ENCODE measurements around the gene TBC1D14.

Gene TBC1D14

GRCh38 chr4:7042503-7043283, 133.1 kb downstream of the TBC1D14 start:
- DNase-seq (ENCODE audit: low read depth, low spot score), result peak; percentile 95

GRCh38 chr4:7043284-7044136, 133.9 kb downstream of the TBC1D14 start, which contains the start of gene TADA2B:
Gene TADA2B, plus strand, starts transcription at chr4:7043372. Its CDS starts 208 bp downstream, at chr4:7043580.
- DNase-seq (ENCODE audit: low read depth, low spot score), result no peak

GRCh38 chr4:7044137-7044930, 134.7 kb downstream of the TBC1D14 start:
- no peak for DNase-seq (ENCODE audit: low read depth, low spot score)

- DNase-seq (ENCODE audit: low read depth, low spot score), result no peak
Observed at GRCh38 chr4:7045553-7045952, 135.9 kb downstream of the TBC1D14 start.

- DNase-seq (ENCODE audit: low read depth, low spot score), result no peak
Observed at GRCh38 chr4:7045961-7046921, 136.6 kb downstream of the TBC1D14 start.

- DNase-seq (ENCODE audit: low read depth, low spot score), result no peak
Observed at GRCh38 chr4:7046971-7047370, 137.3 kb downstream of the TBC1D14 start.

- no peak for DNase-seq (ENCODE audit: low read depth, low spot score)
Observed at GRCh38 chr4:7048642-7049041, 139.0 kb downstream of the TBC1D14 start.

GRCh38 chr4:7049295-7049694, 139.7 kb downstream of the TBC1D14 start:
- DNase-seq (ENCODE audit: low read depth, low spot score), result no peak

- DNase-seq (ENCODE audit: low read depth, low spot score), result no peak
Observed at GRCh38 chr4:7049739-7050138, 140.1 kb downstream of the TBC1D14 start.

- DNase-seq (ENCODE audit: low read depth, low spot score), result no peak
Observed at GRCh38 chr4:7050481-7051143, 141.0 kb downstream of the TBC1D14 start.

GRCh38 chr4:7051144-7051495, 141.5 kb downstream of the TBC1D14 start:
- no peak for DNase-seq (ENCODE audit: low read depth, low spot score)

- DNase-seq (ENCODE audit: low read depth, low spot score), result no peak
Observed at GRCh38 chr4:7051905-7052304, 142.3 kb downstream of the TBC1D14 start.

GRCh38 chr4:7052313-7052712, 142.7 kb downstream of the TBC1D14 start:
- no peak for DNase-seq (ENCODE audit: low read depth, low spot score)

- no peak for DNase-seq (ENCODE audit: low read depth, low spot score)
Observed at GRCh38 chr4:7052923-7053715, 143.5 kb downstream of the TBC1D14 start.

- no peak for DNase-seq (ENCODE audit: low read depth, low spot score)
Observed at GRCh38 chr4:7054106-7054880, 144.7 kb downstream of the TBC1D14 start.

GRCh38 chr4:7055111-7055989, 145.7 kb downstream of the TBC1D14 start:
- DNase-seq (ENCODE audit: low read depth, low spot score), result no peak

GRCh38 chr4:7055990-7056325, 146.3 kb downstream of the TBC1D14 start:
- no peak for DNase-seq (ENCODE audit: low read depth, low spot score)

GRCh38 chr4:7058792-7059191, 149.2 kb downstream of the TBC1D14 start:
- DNase-seq (ENCODE audit: low read depth, low spot score), result no peak

Data from smooth muscle cell of the brain vasculature (primary cell).